Liver (tissue), 3 donors: ENCODE results near the gene WSCD2.

ENCODE experiments used
- CTCF ChIP-seq: fragments of 150-350 bp; IDR thresholded peaks from 2 replicates; pipeline ENCODE4 v1.5.1; 2017; ENCODE audit warnings: improper control_type of control experiment, low read depth, low read length; ENCODE audit not compliant: missing input control
- EGR1 ChIP-seq, 2 donors: IDR thresholded peaks; 2 replicates each; pipeline ENCODE4 v1.6.1; 2016 to 2018; ENCODE audit warnings: antibody characterized with exemption in 2 of 2, low read depth in 2 of 2
- GABPA ChIP-seq, 2 donors: IDR thresholded peaks in 1 of 2; conservative IDR thresholded peaks in 1 of 2; 2 replicates each; pipeline ENCODE4 v1.6.1; 2016; ENCODE audit warnings: antibody characterized with exemption in 2 of 2, mild to moderate bottlenecking in 1 of 2, moderate library complexity in 1 of 2
- RAD21 ChIP-seq, 2 donors: IDR thresholded peaks; 2 replicates each; pipeline ENCODE4 v1.6.1; 2016; ENCODE audit warnings: antibody characterized with exemption in 2 of 2, mild to moderate bottlenecking in 2 of 2
- YY1 ChIP-seq: IDR thresholded peaks from 2 replicates; pipeline ENCODE4 v1.6.1; 2016; ENCODE audit warnings: antibody characterized with exemption, mild to moderate bottlenecking
- donor health status: healthy.
- donor health status: healthy.

- TF ChIP-seq RAD21 (IDR thresholded peaks at IDR 0.05) (no peak), CTCF (no peak), EGR1 (IDR thresholded peaks at IDR 0.05; ENCODE audit: low read depth in 2 of 2) (no peak), YY1 (no peak), GABPA (IDR thresholded peaks at IDR 0.05 in 1 of 2, conservative IDR thresholded peaks at IDR 0.05 in 1 of 2) (no peak)
These were observed 160.5 kb downstream of the WSCD2 start for GRCh38 chr12:108289350-108290161.
